Motor neuron (in vitro differentiated cells): Measurements from ENCODE around the gene ASAH2B. TPM values are rescaled to one million over a fixed set of nuclear protein-coding genes. Genes with fewer than 3 reads are reported as not detected.

ENCODE experiments used
- ATAC-seq, 8 experiments: fragments of 200-7000 bp; cut with Tn5 transposase; replicated peaks in 6 of 8; 2 replicates each; pipeline ENCODE4 v1.8.0; 2021; ENCODE audit warnings: mild to moderate bottlenecking in 8 of 8, moderate library complexity in 8 of 8
- H3K27ac ChIP-seq, 2 donors: fragments of 250-450 bp; sonication (Bioruptor Pico); 2 replicates each; pipeline ENCODE4 v1.9.0; 2021; ENCODE audit warnings: antibody characterized with exemption in 2 of 2, mild to moderate bottlenecking in 2 of 2, moderate library complexity in 1 of 2
- H3K4me1 ChIP-seq, 2 donors: fragments of 250-450 bp; sonication (Bioruptor Pico); replicated peaks in 1 of 2; 2 replicates each; pipeline ENCODE4 v1.6.1; 2021; ENCODE audit warnings: antibody characterized with exemption in 2 of 2, mild to moderate bottlenecking in 2 of 2, moderate library complexity in 1 of 2
- H3K4me3 ChIP-seq, 5 donors: fragments of 250-450 bp; sonication (Bioruptor Pico); 2 replicates each; pipeline ENCODE4 v1.9.0; 2021; ENCODE audit warnings: antibody characterized with exemption in 5 of 5, mild to moderate bottlenecking in 5 of 5, moderate library complexity in 4 of 5
- WGBS, 10 experiments: fragments of 450-650 bp; shearing (Covaris generic); methylation state at CpG; one replicate each; pipeline ENCODE4 v1.0.0; 2022; 5-methylcytosine and 5-hydroxymethylcytosine counted together
- in situ Hi-C, 9 experiments: fragments of 400-800 bp; cut with MboI; loops; one replicate each; pipeline ENCODE4 v1.15.0; 2021; ENCODE audit warnings: low sequenced_read_pairs in 9 of 9, low pct_unique_long_range_greater_than_20kb in 2 of 9; ENCODE audit not compliant: unreplicated experiment in 9 of 9
- total RNA-seq, 8 experiments: library from RNA; unstranded; fragments of 300-600 nt; gene quantifications; 2 replicates each; pipeline versions ENCODE4 v1.2.3 to v1.2.4, GENCODE V29; 2022

Gene ASAH2B
- total RNA-seq, 8 experiments from 2014 or later, result 8.4 to 11.4 (median 10.0) TPM

- peak in 5 of 8 experiments; percentile 53 to 99 (median 69) for ATAC-seq
- Histone ChIP-seq H3K27ac (no peak overlapping the region), H3K4me1 (peaks cover 0 to 6% of the 10 kb centered on the region in 2 donors), H3K4me3 (no peak overlapping the region)
- in situ Hi-C loops, result no loop called here
- WGBS, 10 experiments, result 0 to 14% (median 0%) methylated on average over 1 of the region's 1 CpG; no CpG with 5 or more reads in 7 of the 10 experiments
These were observed 68.4 kb downstream of the ASAH2B start for GRCh38 chr10:50807851-50808776.

Other genes with a start within 250 kb of the ASAH2B start
- gene SGMS1, start 116.0 kb upstream of the ASAH2B start, total RNA-seq, result 10 to 100 TPM in 7 of 8 experiments, 1 to 10 TPM in 1; 8.5 to 31.0 (median 19.8) TPM
- gene A1CF, start 145.7 kb downstream of the ASAH2B start, total RNA-seq, result under 1 TPM; 0.05 to 0.52 (median 0.13) TPM